HCT116 (cell line): ENCODE measurements around the gene HMGCL. TPM values are rescaled to one million over a fixed set of nuclear protein-coding genes. Genes with fewer than 3 reads are reported as not detected.
A peak's percentile ranks its signal among the peaks of the same experiment; 100 is the strongest.
"Not testable (repeated sequence)": the region's sequence is repeated elsewhere in the genome, so short reads cannot be mapped to it uniquely, and the experiment has no call there.

Experiments used
- ATAC-seq: fragments of 200-7000 bp; cut with Tn5 transposase; 2 replicates; pipeline ENCODE4 v1.9.1; 2020; ENCODE audit warnings: mild to moderate bottlenecking, moderate library complexity
- BruUV-seq: library from RNA; stranded (reverse); fragments of 400-500 nt; replicated peaks from 2 replicates; lab custom pipeline; 2021; lab: Mats Ljungman, UMichigan
- CTCF ChIA-PET: fragments of 300-600 bp; sonication (Branson Sonifier 250); formaldehyde crosslinking; loops from one replicate; lab custom pipeline; 2021; ENCODE audit warnings: antibody characterized with exemption; lab: Charles Lee
- POLR2A ChIA-PET: fragments of 300-600, 350-600 bp; sonication (Branson Sonifier 250); formaldehyde crosslinking; loops from one replicate; lab custom pipeline; 2021; ENCODE audit warnings: antibody characterized with exemption; lab: Charles Lee
- RAD21 ChIA-PET, 2 experiments: fragments of 300-600 bp; sonication (Branson Sonifier 250); formaldehyde crosslinking; loops; one replicate each; lab custom pipeline; 2023; ENCODE audit warnings: low total read pairs in 2 of 2; ENCODE audit not compliant: uncharacterized antibody in 2 of 2, unreplicated experiment in 2 of 2, low non-redundant PET in 1 of 2; lab: Charles Lee
- DNase-seq: peaks from one replicate; pipeline ENCODE4 v3.0.0-alpha.2; 2010; ENCODE audit warnings: low read depth, low spot score
- H2AFZ ChIP-seq: fragments of 200-600 bp; shearing (Covaris generic), sonication (generic); 2 replicates; pipeline ENCODE4 v1.6.1; 2017; ENCODE audit warnings: low read depth, mixed run types, mixed read lengths, antibody characterized with exemption, low read length; ENCODE audit not compliant: poor library complexity, severe bottlenecking
- H3K27ac ChIP-seq: 2 replicates; pipeline ENCODE4 v1.5.1; 2012; ENCODE audit warnings: low read depth, low read length
- H3K27me3 ChIP-seq: fragments of 200-600 bp; sonication (generic); 2 replicates; pipeline ENCODE4 v1.6.1; 2016; ENCODE audit warnings: mixed run types, low read length, mixed read lengths; ENCODE audit not compliant: insufficient read depth
- H3K36me3 ChIP-seq, 2 experiments: fragments of 200-500 bp in 1 of 2; fragments of 200-600 bp in 1 of 2; sonication (Bioruptor generic) in 1 of 2; sonication (generic) in 1 of 2; 2 replicates each; pipeline versions ENCODE4 v1.5.1 to v1.6.1; 2014 to 2016; ENCODE audit warnings: low read length in 2 of 2, inconsistent platforms in 1 of 2, mixed read lengths in 1 of 2, mixed run types in 1 of 2; ENCODE audit not compliant: insufficient read depth in 2 of 2, control insufficient read depth in 1 of 2
- H3K4me1 ChIP-seq, 2 experiments: fragments of 200-600 bp in 1 of 2; sonication (generic) in 1 of 2; 2 replicates each; pipeline versions ENCODE4 v1.5.1 to v1.6.1; 2012 to 2017; ENCODE audit warnings: low read length in 2 of 2, inconsistent platforms in 1 of 2, mild to moderate bottlenecking in 1 of 2, mixed read lengths in 1 of 2, mixed run types in 1 of 2, moderate library complexity in 1 of 2; ENCODE audit not compliant: insufficient read depth in 2 of 2, control insufficient read depth in 1 of 2
- H3K4me2 ChIP-seq: fragments of 200-600 bp; sonication (generic); 2 replicates; pipeline ENCODE4 v1.6.1; 2017; ENCODE audit warnings: mixed run types, low read length, mixed read lengths
- H3K4me3 ChIP-seq, 2 experiments: fragments of 200-600 bp in 1 of 2; sonication (generic) in 1 of 2; replicated peaks in 1 of 2; 2 replicates each; pipeline ENCODE4 v1.5.1; 2011 to 2016; ENCODE audit warnings: low read length in 2 of 2, control low read depth in 1 of 2, low read depth in 1 of 2, mild to moderate bottlenecking in 1 of 2, mixed read lengths in 1 of 2, mixed run types in 1 of 2
- H3K79me2 ChIP-seq: fragments of 200-600 bp; sonication (generic); 2 replicates; pipeline ENCODE4 v1.6.1; 2017; ENCODE audit warnings: mild to moderate bottlenecking, mixed run types, low read length, moderate library complexity, mixed read lengths; ENCODE audit not compliant: insufficient read depth
- H3K9ac ChIP-seq: fragments of 200-600 bp; sonication (generic); 2 replicates; pipeline ENCODE4 v1.6.1; 2016; ENCODE audit warnings: low read length, mixed read lengths
- H3K9me2 ChIP-seq: fragments of 200-600 bp; sonication (generic), shearing (Covaris generic); 2 replicates; pipeline ENCODE4 v1.6.1; 2017; ENCODE audit warnings: mixed run types, mild to moderate bottlenecking, moderate library complexity; ENCODE audit not compliant: insufficient read depth
- H3K9me3 ChIP-seq, 2 experiments: fragments of 200-500 bp in 1 of 2; fragments of 200-600 bp in 1 of 2; sonication (Bioruptor generic) in 1 of 2; sonication (generic) in 1 of 2; 2 replicates each; pipeline ENCODE4 v1.6.1; 2014 to 2017; ENCODE audit warnings: low read length in 2 of 2, mixed read lengths in 2 of 2, inconsistent platforms in 1 of 2, low read depth in 1 of 2, mild to moderate bottlenecking in 1 of 2, mixed run types in 1 of 2, moderate library complexity in 1 of 2; ENCODE audit not compliant: control insufficient read depth in 1 of 2, insufficient read depth in 1 of 2
- H4K20me1 ChIP-seq: fragments of 200-600 bp; sonication (generic), shearing (Covaris generic); 2 replicates; pipeline ENCODE4 v1.6.1; 2017; ENCODE audit warnings: mixed run types, mild to moderate bottlenecking, moderate library complexity; ENCODE audit not compliant: insufficient read depth
- ATF3 ChIP-seq: IDR thresholded peaks from 2 replicates; pipeline ENCODE4 v1.6.1; 2012
- CEBPB ChIP-seq: IDR thresholded peaks from 2 replicates; pipeline ENCODE4 v1.6.1; 2012; ENCODE audit warnings: low read depth
- CTCF ChIP-seq, 3 experiments: fragments of 200-600 bp in 1 of 3; sonication (generic) in 1 of 3; IDR thresholded peaks in 2 of 3; conservative IDR thresholded peaks in 1 of 3; 2 replicates each; pipeline ENCODE4 v1.5.1; 2012 to 2017; ENCODE audit warnings: low read depth in 2 of 3, low read length in 2 of 3, antibody characterized with exemption in 1 of 3, borderline replicate concordance in 1 of 3, control low read depth in 1 of 3, mild to moderate bottlenecking in 1 of 3, mixed read lengths in 1 of 3, mixed run types in 1 of 3, moderate library complexity in 1 of 3; ENCODE audit not compliant: insufficient read depth in 1 of 3
- EGR1 ChIP-seq: IDR thresholded peaks from 2 replicates; pipeline ENCODE4 v1.6.1; 2012; ENCODE audit warnings: low read depth
- ELF1 ChIP-seq: IDR thresholded peaks from 2 replicates; pipeline ENCODE4 v1.6.1; 2012; ENCODE audit warnings: low read depth, borderline replicate concordance
- MAX ChIP-seq: IDR thresholded peaks from 2 replicates; pipeline ENCODE4 v1.6.1; 2012
- POLR2AphosphoS5 ChIP-seq: IDR thresholded peaks from 2 replicates; pipeline ENCODE4 v1.6.1; 2011; ENCODE audit warnings: mild to moderate bottlenecking, low read depth, low read length, moderate library complexity
- RAD21 ChIP-seq: IDR thresholded peaks from 2 replicates; pipeline ENCODE4 v1.6.1; 2012; ENCODE audit warnings: low read depth, mild to moderate bottlenecking
- SP1 ChIP-seq: IDR thresholded peaks from 2 replicates; pipeline ENCODE4 v1.6.1; 2012; ENCODE audit warnings: low read depth
- SRF ChIP-seq: IDR thresholded peaks from 2 replicates; pipeline ENCODE4 v1.6.1; 2012; ENCODE audit warnings: low read depth
- TCF7L2 ChIP-seq: IDR thresholded peaks from 2 replicates; pipeline ENCODE4 v1.7.0; 2011; ENCODE audit warnings: borderline replicate concordance, inconsistent platforms; ENCODE audit not compliant: insufficient read depth, insufficient read length; ENCODE audit errors: extremely low read depth
- YY1 ChIP-seq: IDR thresholded peaks from 2 replicates; pipeline ENCODE4 v1.6.1; 2011; ENCODE audit warnings: low read length, low read depth, moderate library complexity, mild to moderate bottlenecking; ENCODE audit not compliant: insufficient replicate concordance; ENCODE audit errors: extremely low read depth
- ZNF274 ChIP-seq: fragments of 200-500 bp; sonication (Bioruptor generic); IDR thresholded peaks from 2 replicates; pipeline ENCODE4 v1.6.1; 2014; ENCODE audit warnings: mild to moderate bottlenecking, low read depth, low read length, inconsistent platforms
- intact Hi-C: fragments of 100-400 bp; cut with micrococcal nuclease; formaldehyde crosslinking; loops from 2 replicates; pipeline ENCODE4 v1.10.0; 2022
- total RNA-seq: library from RNA; stranded (reverse); gene quantifications from one replicate; pipeline ENCODE4 v1.2.1, GENCODE V29; 2021; ENCODE audit not compliant: unreplicated experiment

Gene HMGCL
- total RNA-seq, 1 experiment from 2014 or later: 36.2 TPM

GRCh38 chr1:23802809-23803342 is 22.4 kb downstream of the HMGCL start:
- intact Hi-C loops, BruUV-seq, H3K9me3 ChIP-seq, RAD21 ChIA-PET, H3K4me3 ChIP-seq, H3K36me3 ChIP-seq, H3K4me2 ChIP-seq, H3K9me2 ChIP-seq, H4K20me1 ChIP-seq, H2AFZ ChIP-seq, H3K27ac ChIP-seq, H3K9ac ChIP-seq, POLR2A ChIA-PET, H3K27me3 ChIP-seq, DNase-seq, ATAC-seq: not testable (repeated sequence)
- Histone ChIP-seq H3K4me1 (peaks cover 10 to 24% of the 10 kb centered on the region in 2 experiments), H3K79me2 (peaks cover 15% of the 10 kb centered on the region; the same call in 1 of the 2 replicates)
- CTCF ChIA-PET: interaction anchor here (1.3 to 2.6 kb wide), 2 partner anchors 8 to 114 kb away, joined by 3 to 15 read pairs; no protein-coding TSS in a partner anchor

GRCh38 chr1:23801876-23802275 is 23.4 kb downstream of the HMGCL start:
- H3K9me2 ChIP-seq: no peaks in the 10 kb centered on the region
- peak overlapping the region in 1 of 2 experiments; percentile 94; a peak in 2 of 4 replicates for H3K4me3 ChIP-seq
- BruUV-seq: no TSS peak
- CTCF ChIA-PET: interaction anchor here (2.6 kb wide), 1 partner anchor 9 kb away, joined by 15 read pairs; no protein-coding TSS in a partner anchor
- peaks cover 18% of the 10 kb centered on the region; the same call in 1 of the 2 replicates for H3K79me2 ChIP-seq
- RAD21 ChIA-PET: no interaction called here
- intact Hi-C loops: no loop called here
- peaks cover 10 to 31% of the 10 kb centered on the region in 2 experiments for H3K4me1 ChIP-seq
- ATAC-seq (no peak), DNase-seq (no peak)
- no peaks in the 10 kb centered on the region for H3K9me3 ChIP-seq
- no peak overlapping the region for H2AFZ ChIP-seq
- peaks cover 8 to 12% of the 10 kb centered on the region in 2 experiments; a peak in 3 of 4 replicates for H3K36me3 ChIP-seq
- peak overlapping the region; percentile 92 for H3K4me2 ChIP-seq
- H3K27ac ChIP-seq: no peak overlapping the region
- H4K20me1 ChIP-seq: no peaks in the 10 kb centered on the region
- POLR2A ChIA-PET: interaction anchor here (0.5 to 1.7 kb wide), 3 partner anchors 21 to 245 kb away, joined by 3 to 4 read pairs (median 3); partner anchors contain the start of gene HMGCL
- H3K9ac ChIP-seq: peak overlapping the region; percentile 87; the same call in 1 of the 2 replicates
- H3K27me3 ChIP-seq: no peaks in the 10 kb centered on the region
- TF ChIP-seq ELF1 (no peak), CTCF (IDR thresholded peaks at IDR 0.05 in 2 of 3, conservative IDR thresholded peaks at IDR 0.05 in 1 of 3; ENCODE audit: borderline replicate concordance in 1 of 3, insufficient read depth in 1 of 3, low read depth in 2 of 3, low read length in 2 of 3) (no peak), MAX (no peak), ATF3 (no peak), CEBPB (no peak), TCF7L2 (no peak), POLR2AphosphoS5 (no peak), SRF (no peak), EGR1 (no peak), SP1 (no peak), YY1 (no peak), ZNF274 (no peak), RAD21 (no peak)
